Measurements from ENCODE around the gene DPP8.

DPP8 gene

DNA sequence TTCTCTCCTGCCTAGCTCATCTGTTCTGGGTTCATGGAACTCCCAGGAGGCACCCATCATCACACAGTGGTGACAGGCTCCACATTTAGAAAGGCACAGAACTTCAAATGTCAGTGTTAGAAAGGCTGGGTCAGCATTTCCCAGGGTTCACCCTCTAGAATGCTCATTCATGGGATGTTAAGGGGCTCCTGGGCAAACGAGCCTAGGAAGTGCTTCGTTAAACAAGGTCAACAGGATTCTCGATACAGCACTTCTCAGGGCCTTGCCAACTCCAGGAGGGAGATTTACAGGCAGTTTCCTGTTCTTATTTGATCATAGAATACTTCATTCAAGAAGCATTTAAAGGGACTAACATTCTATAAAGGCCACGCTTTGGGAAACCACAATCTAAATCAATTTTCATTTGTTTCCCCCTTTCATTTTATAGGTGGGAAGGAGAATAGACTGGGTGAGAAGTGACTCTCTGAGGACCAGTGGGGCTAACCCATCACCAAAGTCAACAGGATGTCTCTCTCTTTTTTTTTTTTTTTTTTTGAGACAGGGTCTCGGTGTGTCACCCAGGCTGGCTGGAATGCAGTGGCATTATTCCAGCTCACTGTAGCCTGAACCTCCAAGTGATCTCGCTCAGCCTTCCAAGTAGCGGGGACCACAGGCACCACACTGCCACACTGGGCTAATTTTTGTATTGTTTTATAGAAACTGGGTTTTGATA, 109.0 kb downstream of the DPP8 start:
- no peak overlapping the region for H3K4me3 ChIP-seq (ENCODE audit: control insufficient read depth, low read depth, low read length)
- no peak for DNase-seq (ENCODE audit: low read depth)
- TF ChIP-seq, protein P1, sequence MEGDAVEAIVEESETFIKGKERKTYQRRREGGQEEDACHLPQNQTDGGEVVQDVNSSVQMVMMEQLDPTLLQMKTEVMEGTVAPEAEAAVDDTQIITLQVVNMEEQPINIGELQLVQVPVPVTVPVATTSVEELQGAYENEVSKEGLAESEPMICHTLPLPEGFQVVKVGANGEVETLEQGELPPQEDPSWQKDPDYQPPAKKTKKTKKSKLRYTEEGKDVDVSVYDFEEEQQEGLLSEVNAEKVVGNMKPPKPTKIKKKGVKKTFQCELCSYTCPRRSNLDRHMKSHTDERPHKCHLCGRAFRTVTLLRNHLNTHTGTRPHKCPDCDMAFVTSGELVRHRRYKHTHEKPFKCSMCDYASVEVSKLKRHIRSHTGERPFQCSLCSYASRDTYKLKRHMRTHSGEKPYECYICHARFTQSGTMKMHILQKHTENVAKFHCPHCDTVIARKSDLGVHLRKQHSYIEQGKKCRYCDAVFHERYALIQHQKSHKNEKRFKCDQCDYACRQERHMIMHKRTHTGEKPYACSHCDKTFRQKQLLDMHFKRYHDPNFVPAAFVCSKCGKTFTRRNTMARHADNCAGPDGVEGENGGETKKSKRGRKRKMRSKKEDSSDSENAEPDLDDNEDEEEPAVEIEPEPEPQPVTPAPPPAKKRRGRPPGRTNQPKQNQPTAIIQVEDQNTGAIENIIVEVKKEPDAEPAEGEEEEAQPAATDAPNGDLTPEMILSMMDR (IDR thresholded peaks at IDR 0.05; ENCODE audit: control insufficient read depth, insufficient read depth, low read depth, low read length, missing control alignments), result no peak

DNA sequence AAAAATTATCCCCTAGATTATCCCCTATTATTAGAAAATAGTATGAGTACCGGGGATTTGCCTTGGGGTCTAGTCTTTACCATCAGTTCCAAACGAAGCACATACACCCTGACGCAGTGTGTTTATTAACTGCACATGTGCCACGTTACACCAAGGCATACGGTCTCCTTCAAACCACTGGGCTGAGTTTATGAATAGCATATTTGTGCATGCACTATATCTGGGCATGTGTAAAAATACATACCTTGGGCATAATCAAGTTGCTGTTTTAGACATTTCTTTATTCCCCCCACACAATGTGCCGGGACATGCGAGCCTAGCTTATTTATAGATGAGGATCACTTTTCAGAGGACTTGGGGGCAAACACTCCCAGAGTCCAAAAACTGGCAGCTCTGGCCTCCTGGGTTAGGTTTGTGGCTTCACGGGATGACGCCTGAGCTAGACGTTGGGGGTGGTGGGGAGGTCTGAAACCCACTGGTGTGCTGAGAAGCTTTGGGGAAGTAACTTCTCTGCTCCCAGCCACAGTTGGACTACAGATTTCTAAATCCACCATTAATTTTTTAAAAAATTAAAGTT, 111.0 kb downstream of the DPP8 start:
- DNase-seq (ENCODE audit: low read depth), result no peak
- TF ChIP-seq, protein P1 (IDR thresholded peaks at IDR 0.05; ENCODE audit: control insufficient read depth, insufficient read depth, low read depth, low read length, missing control alignments), result no peak

DNA sequence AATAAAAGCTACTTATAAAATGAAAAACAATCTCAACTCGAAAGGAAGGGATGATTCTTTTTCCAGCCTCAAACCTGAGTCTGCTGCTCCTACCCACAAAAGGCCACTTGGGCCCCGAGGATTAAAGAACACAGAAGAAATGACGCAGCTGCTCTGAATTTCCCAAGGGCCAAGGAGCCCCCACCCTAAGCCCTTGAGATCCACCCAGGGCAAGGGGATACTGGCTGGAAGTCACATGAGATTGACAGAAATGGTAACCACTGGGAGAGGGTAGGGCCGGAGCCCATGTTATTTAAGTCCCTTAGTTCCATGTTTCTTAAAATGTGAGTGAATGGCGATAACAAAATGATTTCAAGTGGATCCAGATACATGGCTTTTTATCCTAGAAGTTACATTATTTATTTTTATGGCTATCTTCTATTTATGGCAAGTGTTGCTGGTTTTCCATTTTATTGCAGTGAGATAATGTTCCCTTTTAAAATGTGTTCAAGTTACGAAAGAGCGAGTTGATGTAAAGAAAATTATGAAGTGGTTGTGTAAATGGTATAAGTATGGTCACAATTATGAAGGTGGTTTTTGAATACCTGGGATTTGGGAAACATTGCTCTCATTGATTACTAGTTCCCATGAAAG, 111.6 kb downstream of the DPP8 start:
- H3K4me3 ChIP-seq (ENCODE audit: control insufficient read depth, low read depth, low read length), result no peak overlapping the region
- TF ChIP-seq, protein P1 (IDR thresholded peaks at IDR 0.05; ENCODE audit: control insufficient read depth, insufficient read depth, low read depth, low read length, missing control alignments), result no peak
- no peak for DNase-seq (ENCODE audit: low read depth)

More for the DNA sequence above, 111.0 kb downstream of the DPP8 start:
- H3K4me3 ChIP-seq (ENCODE audit: control insufficient read depth, low read depth, low read length), result no peak overlapping the region

- no peak overlapping the region for H3K4me3 ChIP-seq (ENCODE audit: control insufficient read depth, low read depth, low read length)
- DNase-seq (ENCODE audit: low read depth), result no peak
- TF ChIP-seq, protein P1 (IDR thresholded peaks at IDR 0.05; ENCODE audit: control insufficient read depth, insufficient read depth, low read depth, low read length, missing control alignments), result no peak
These were observed 113.2 kb downstream of the DPP8 start for GRCh38 chr15:65404186-65404872.

DNA sequence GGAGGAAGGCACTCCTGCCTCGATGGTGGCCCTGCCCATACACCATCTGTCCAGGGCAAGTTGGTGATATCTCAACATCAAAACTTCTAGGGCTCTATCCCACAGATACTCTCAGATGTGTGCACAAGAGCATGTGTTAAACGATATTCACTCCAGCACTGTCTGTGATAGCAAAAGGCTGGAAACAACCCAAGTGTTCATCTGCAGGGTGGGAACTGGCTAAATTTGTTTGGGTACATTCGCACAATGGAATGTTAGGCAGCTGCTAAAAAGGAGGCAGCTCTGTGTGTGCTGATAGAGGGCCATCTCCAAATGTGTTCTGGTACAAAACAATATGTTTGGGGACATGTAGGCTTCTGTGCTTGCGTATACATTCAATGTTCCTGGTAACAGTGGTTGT, 114.5 kb downstream of the DPP8 start:
- TF ChIP-seq, protein P1 (IDR thresholded peaks at IDR 0.05; ENCODE audit: control insufficient read depth, insufficient read depth, low read depth, low read length, missing control alignments), result no peak
- no peak for DNase-seq (ENCODE audit: low read depth)
- no peak overlapping the region for H3K4me3 ChIP-seq (ENCODE audit: control insufficient read depth, low read depth, low read length)

GRCh38 chr15:65401611-65402240, 115.8 kb downstream of the DPP8 start:
- no peak overlapping the region for H3K4me3 ChIP-seq (ENCODE audit: control insufficient read depth, low read depth, low read length)
- TF ChIP-seq, protein P1 (IDR thresholded peaks at IDR 0.05; ENCODE audit: control insufficient read depth, insufficient read depth, low read depth, low read length, missing control alignments), result no peak
- no peak for DNase-seq (ENCODE audit: low read depth)
